Colonic mucosa (tissue), 4 donors: ENCODE data around the gene GNL3. TPM values are rescaled to one million over a fixed set of nuclear protein-coding genes. Genes with fewer than 3 reads are reported as not detected.

Experiments used
- DNase-seq: peaks from one replicate; pipeline ENCODE4 v3.0.0-alpha.2; 2020
- H3K27ac ChIP-seq: fragments of 200-600 bp; one replicate; pipeline ENCODE4 v1.8.0; 2021
- H3K27me3 ChIP-seq: fragments of 200-600 bp; one replicate; pipeline ENCODE4 v1.8.0; 2021
- H3K36me3 ChIP-seq: fragments of 200-600 bp; one replicate; pipeline ENCODE4 v1.8.0; 2021
- H3K4me1 ChIP-seq: fragments of 200-600 bp; one replicate; pipeline ENCODE4 v1.8.0; 2021; ENCODE audit warnings: mild to moderate bottlenecking
- H3K4me3 ChIP-seq: fragments of 200-600 bp; one replicate; pipeline ENCODE4 v1.8.0; 2021
- H3K9ac ChIP-seq, 2 donors: one replicate each; pipeline ENCODE4 v1.7.0; 2013; ENCODE audit warnings: control low read depth in 2 of 2, low read depth in 2 of 2, low read length in 2 of 2
- H3K9me3 ChIP-seq: fragments of 200-600 bp; one replicate; pipeline ENCODE4 v1.8.0; 2021
- CTCF ChIP-seq: fragments of 200-600 bp; IDR thresholded peaks from one replicate; pipeline ENCODE4 v1.8.0; 2022; ENCODE audit warnings: antibody characterized with exemption, mild to moderate bottlenecking
- intact Hi-C: fragments of 100-400 bp; cut with DNase I; formaldehyde crosslinking; loops from one replicate; pipeline ENCODE4 v1.14.1; 2022
- total RNA-seq, 2 donors: library from RNA; stranded (reverse); fragmentation: NEBNext Ultra II Directional in 1 of 2; extraction: Animal tissue kit (Norgen Biotek cat#: 25700) in 1 of 2; gene quantifications; one replicate each; pipeline ENCODE4 v1.2.1, GENCODE V29; 2021
- donor health status: healthy.
- donor health status: DM: no; HTN: no; CAD: no.
- donor health status: DM: no; HTN: no; CAD: no.

Gene GNL3
- total RNA-seq, 2 donors from 2014 or later = 49.9 to 75.5 TPM

GRCh38 chr3:52707585-52707984 lies 21.8 kb downstream of the GNL3 start:
- TF ChIP-seq CTCF = no peak
- H3K9me3 ChIP-seq = no peaks in the 10 kb centered on the region
- intact Hi-C loops = no loop called here
- H3K9ac ChIP-seq = peak overlapping the region in 1 of 2 donors; percentile 14
- H3K27ac ChIP-seq = no peak overlapping the region
- H3K4me1 ChIP-seq = peaks cover 13% of the 10 kb centered on the region
- H3K36me3 ChIP-seq = no peaks in the 10 kb centered on the region
- peak overlapping the region; percentile 69 for H3K4me3 ChIP-seq
- no peaks in the 10 kb centered on the region for H3K27me3 ChIP-seq
- no peak for DNase-seq

GRCh38 chr3:52710512-52710911 lies 24.7 kb downstream of the GNL3 start:
- Histone ChIP-seq H3K36me3 (no peaks in the 10 kb centered on the region), H3K27ac (no peak overlapping the region), H3K27me3 (no peaks in the 10 kb centered on the region), H3K9me3 (no peaks in the 10 kb centered on the region), H3K4me1 (peaks cover 13% of the 10 kb centered on the region), H3K4me3 (no peak overlapping the region), H3K9ac (no peak overlapping the region)
- intact Hi-C loops = no loop called here
- no peak for TF ChIP-seq CTCF
- DNase-seq = no peak

GRCh38 chr3:52712291-52713212 lies 26.7 kb downstream of the GNL3 start:
- Histone ChIP-seq H3K9me3 (no peaks in the 10 kb centered on the region), H3K9ac (no peak overlapping the region), H3K4me3 (no peak overlapping the region), H3K27me3 (no peaks in the 10 kb centered on the region), H3K36me3 (no peaks in the 10 kb centered on the region), H3K27ac (no peak overlapping the region), H3K4me1 (peaks cover 6% of the 10 kb centered on the region)
- no peak for DNase-seq
- intact Hi-C loops = no loop called here
- no peak for TF ChIP-seq CTCF

- Histone ChIP-seq H3K4me3 (peak overlapping the region; percentile 16), H3K27ac (no peak overlapping the region)
- intact Hi-C loops = no loop called here
Observed at GRCh38 chr3:52714335-52715302, 28.8 kb downstream of the GNL3 start.

More at GRCh38 chr3:52714335-52715302, 28.8 kb downstream of the GNL3 start:
- Histone ChIP-seq H3K9ac (no peak overlapping the region), H3K4me1 (no peaks in the 10 kb centered on the region), H3K9me3 (no peaks in the 10 kb centered on the region), H3K27me3 (no peaks in the 10 kb centered on the region), H3K36me3 (no peaks in the 10 kb centered on the region)
- DNase-seq = peak; percentile 74
- TF ChIP-seq CTCF = no peak
